Measurements from ENCODE around the gene RANBP9.

The RANBP9 gene

DNA sequence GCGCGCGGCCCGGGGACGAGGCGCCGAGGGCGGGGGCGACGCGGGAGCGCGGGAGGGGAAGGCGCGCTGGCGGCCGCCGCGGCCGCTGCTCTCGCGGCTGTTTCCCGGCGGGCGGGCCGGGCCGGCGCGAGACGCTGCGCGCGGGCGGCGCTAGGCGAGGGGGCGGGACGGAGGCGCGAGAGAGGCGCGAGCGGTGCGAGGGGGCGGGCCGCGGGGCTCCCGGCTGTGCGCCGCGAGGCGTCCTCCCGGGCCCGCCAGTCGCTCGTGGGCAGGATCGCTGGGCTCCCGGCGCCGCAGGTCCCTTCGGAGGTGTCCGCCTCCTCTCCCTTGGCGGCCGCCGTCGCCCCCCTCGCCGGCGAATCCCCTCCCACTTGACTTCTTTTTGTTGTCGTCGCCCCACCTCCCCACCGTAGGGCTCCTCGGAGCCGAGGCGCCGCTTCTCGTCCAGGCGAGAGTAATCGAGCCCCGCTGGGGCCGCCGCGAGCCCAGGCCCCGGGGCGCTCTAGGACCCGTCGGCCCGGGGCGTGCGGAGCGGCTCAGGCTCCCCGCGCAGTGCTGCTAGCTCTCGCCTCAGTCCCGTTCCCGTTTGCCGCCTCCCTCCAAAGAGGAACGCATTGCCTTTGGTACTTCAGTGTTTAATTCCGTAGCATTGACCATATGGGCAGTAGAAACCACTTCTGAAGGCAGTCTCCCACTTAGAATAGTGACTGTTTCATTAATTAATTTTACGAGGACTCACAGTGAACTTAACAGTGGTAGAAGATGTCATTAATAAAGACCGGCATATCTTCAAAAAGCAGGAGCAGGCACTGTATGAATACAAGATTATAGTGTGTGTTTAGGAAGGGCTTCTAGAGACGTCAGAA is at the start of gene RANBP9:
Gene RANBP9, minus strand, starts transcription at position 103 of the 866 bp plus-strand sequence. CDS start 330 bp downstream, outside the sequence.
- peak; percentile 92 for DNase-seq (ENCODE audit: low read depth)
- TF ChIP-seq, protein P1, sequence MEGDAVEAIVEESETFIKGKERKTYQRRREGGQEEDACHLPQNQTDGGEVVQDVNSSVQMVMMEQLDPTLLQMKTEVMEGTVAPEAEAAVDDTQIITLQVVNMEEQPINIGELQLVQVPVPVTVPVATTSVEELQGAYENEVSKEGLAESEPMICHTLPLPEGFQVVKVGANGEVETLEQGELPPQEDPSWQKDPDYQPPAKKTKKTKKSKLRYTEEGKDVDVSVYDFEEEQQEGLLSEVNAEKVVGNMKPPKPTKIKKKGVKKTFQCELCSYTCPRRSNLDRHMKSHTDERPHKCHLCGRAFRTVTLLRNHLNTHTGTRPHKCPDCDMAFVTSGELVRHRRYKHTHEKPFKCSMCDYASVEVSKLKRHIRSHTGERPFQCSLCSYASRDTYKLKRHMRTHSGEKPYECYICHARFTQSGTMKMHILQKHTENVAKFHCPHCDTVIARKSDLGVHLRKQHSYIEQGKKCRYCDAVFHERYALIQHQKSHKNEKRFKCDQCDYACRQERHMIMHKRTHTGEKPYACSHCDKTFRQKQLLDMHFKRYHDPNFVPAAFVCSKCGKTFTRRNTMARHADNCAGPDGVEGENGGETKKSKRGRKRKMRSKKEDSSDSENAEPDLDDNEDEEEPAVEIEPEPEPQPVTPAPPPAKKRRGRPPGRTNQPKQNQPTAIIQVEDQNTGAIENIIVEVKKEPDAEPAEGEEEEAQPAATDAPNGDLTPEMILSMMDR (conservative IDR thresholded peaks at IDR 0.05; ENCODE audit: low read length): no peak
- H3K4me3 ChIP-seq (ENCODE audit: low read length): peak within 1 kb of the TSS; percentile 89

DNA sequence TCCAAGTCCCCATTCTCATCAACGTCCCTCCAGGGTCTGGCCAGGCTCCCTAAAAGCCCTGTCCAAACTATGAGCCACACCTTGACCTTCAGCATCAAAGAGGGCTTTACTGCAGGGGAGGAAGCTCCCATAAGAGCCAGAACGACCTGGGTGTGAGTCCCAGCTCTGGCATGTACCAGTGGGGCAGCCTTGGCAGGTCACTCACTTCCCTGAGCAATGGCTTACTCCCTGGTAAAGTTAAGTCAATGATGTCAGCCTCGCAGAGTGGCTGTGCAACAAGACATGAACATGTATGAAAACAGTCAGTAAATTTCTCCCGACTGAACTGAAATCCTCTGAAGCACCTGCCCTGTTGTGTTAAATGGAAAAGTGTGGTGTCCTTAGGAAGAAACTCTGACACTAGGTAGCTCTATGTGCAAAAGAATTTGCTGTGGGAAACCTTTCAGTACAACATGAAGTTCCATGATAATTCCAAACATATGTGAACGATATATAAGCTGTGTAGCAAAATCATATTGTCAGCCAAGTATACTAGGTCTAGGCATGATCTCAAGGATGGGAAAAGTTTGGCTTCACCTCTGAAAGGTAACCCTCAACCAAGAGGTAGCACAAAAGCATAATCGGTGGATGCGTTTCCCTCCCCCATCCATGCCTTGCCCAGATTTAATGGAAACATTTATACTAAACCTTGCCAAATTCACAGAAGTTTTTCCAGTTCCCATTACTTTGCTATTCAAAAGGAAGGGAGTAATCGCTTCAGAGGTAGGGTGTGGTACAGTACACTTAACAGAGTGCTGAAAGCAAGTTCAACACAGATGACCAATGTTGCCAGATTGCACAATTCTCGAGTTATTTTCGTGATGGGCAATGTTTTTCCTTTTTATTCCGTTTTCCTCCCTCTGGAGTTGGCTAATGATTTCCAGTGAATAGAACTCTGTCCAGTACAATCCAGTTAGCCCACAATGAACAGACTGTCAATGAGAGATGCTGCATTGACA is 49.0 kb upstream of the RANBP9 start:
- TF ChIP-seq, protein P1 (conservative IDR thresholded peaks at IDR 0.05; ENCODE audit: low read length): no peak
- no peak overlapping the region for H3K4me3 ChIP-seq (ENCODE audit: low read length)
- peak; percentile 94 for DNase-seq (ENCODE audit: low read depth)

DNA sequence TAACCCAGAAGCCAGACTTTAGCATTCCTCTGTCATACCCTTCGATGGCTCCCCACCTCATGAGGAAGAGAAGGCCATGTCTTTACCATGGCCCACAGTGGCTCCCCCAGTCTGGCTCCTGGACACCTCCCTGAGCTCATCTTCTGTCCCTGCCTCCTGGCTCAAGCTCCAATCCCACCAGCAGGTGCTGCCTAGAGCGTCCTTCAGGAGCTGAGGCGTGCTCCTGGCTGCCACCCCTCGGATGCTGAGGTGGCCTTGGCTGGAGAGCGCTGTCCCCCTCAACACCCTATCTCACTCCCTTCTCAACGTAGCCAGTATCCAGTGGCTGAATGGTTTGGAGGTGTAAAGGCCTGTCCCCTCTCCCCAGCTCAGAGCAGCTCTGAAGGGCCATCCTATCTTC is 47.4 kb upstream of the RANBP9 start:
- no peak overlapping the region for H3K4me3 ChIP-seq (ENCODE audit: low read length)
- TF ChIP-seq, protein P1 (conservative IDR thresholded peaks at IDR 0.05; ENCODE audit: low read length): no peak
- no peak for DNase-seq (ENCODE audit: low read depth)

DNA sequence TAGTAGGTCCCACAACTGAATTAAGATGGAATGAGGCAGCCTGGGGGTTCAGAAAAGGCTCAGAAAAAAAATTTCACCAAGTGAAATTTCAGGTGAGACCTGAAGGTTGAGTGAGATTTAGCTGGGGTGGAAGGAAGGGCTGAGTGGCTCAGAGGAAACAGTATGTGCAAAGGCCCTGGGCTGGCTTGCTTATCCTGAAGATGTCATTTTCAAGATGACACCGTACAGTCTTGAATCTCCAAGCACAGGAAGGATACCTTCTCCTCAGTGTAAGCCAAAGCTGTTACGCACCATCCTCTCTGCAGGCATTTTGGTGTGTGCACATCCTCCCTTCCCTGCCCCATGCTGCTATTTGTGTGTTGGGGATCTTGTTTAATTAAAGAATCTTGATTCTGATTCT is 43.0 kb upstream of the RANBP9 start:
- TF ChIP-seq, protein P1 (conservative IDR thresholded peaks at IDR 0.05; ENCODE audit: low read length): no peak
- no peak overlapping the region for H3K4me3 ChIP-seq (ENCODE audit: low read length)
- no peak for DNase-seq (ENCODE audit: low read depth)

DNA sequence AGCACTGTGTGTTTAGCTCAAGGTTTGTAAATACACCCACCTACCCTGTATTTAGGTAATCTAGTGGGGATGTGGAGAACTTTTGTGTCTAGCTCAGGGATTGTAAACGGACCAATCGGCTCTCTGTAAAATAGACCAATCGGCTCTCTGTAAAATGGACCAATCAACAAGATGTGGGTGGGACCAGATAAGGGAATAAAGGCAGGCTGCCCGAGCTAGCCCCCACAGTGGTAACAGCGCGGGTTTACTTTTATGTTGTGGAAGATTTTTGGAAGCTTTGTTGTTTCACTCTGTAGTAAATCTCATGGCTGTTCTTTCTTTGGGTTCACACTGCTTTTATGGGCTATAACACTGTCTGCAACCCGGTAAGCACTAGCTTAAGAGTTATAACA is 32.1 kb upstream of the RANBP9 start:
- DNase-seq (ENCODE audit: low read depth): no peak
- no peak overlapping the region for H3K4me3 ChIP-seq (ENCODE audit: low read length)
- TF ChIP-seq, protein P1 (conservative IDR thresholded peaks at IDR 0.05; ENCODE audit: low read length): no peak

DNA sequence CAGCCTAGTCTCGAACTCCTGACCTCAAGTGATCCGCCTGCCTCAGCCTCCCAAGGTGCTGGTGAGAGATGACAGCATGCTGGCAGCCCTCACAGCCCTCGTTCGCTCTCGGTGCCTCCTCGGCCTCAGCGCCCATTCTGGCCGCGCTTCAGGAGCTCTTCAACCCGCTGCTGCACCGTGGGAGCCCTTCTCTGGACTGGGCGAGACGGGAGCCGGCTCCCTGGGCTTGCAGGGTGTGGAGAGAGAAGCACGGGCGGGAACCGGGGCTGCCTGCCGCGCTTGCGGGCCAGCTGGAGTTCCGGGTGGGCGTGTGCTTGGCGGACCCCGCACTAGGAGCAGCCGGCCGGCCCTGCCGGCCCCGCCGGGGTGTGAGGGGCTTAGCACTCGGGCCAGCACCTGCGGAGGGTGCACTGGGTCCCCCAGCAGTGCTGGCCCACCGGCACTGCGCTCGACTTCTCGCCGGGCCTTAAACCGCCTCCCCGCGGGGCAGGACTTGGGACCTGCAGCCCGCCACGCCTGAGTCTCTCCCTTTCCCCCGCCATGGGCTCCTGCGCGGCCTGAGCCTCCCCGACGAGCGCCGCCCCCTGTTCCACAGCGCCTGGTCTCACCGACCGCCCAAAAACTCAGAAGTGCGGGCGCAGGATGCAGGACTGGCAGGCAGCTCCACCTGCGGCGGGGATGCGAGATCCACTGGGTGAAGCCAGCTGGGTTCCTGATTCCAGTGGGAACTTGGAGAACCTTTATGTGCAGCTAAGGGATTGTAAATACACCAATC is 31.5 kb upstream of the RANBP9 start:
- H3K4me3 ChIP-seq (ENCODE audit: low read length): no peak overlapping the region

More for the DNA sequence above, 31.5 kb upstream of the RANBP9 start:
- TF ChIP-seq, protein P1 (conservative IDR thresholded peaks at IDR 0.05; ENCODE audit: low read length): no peak
- DNase-seq (ENCODE audit: low read depth): no peak
